K562 (cell line): Measurements from ENCODE around the gene TYRP1. TPM values are rescaled to one million over a fixed set of nuclear protein-coding genes. Genes with fewer than 3 reads are reported as not detected.

Source experiments
- ATAC-seq: fragments of 200-7000 bp; cut with Tn5 transposase; 3 replicates; pipeline ENCODE4 v1.9.1; 2020; ENCODE audit warnings: moderate library complexity
- BruUV-seq: library from RNA; stranded (reverse); fragments of 400-500 nt; replicated peaks from 2 replicates; lab custom pipeline; 2021; lab: Mats Ljungman, UMichigan
- CTCF ChIA-PET: fragments of 300-600 bp; formaldehyde crosslinking; extraction: SDS; loops from one replicate; lab custom pipeline; 2021; ENCODE audit warnings: low intra/inter-chr PET ratio; lab: Yijun Ruan, JAX
- POLR2A ChIA-PET: fragments of 300-600, 350-650 bp; sonication (Branson Sonifier 250); formaldehyde crosslinking; extraction: SDS; loops from one replicate; lab custom pipeline; 2021; ENCODE audit warnings: antibody characterized with exemption, inconsistent platforms; lab: Yijun Ruan, JAX
- DNase-seq, 4 experiments: peaks; one replicate each; pipeline versions ENCODE4 v3.0.0 to v3.0.0-alpha.2; 2011 to 2018; ENCODE audit warnings: low spot score in 3 of 4, mixed read lengths in 3 of 4; ENCODE audit errors: extremely low read depth in 1 of 4
- FAIRE-seq: peaks from 2 replicates; lab custom pipeline; 2011; peaks lifted over from hg19 to GRCh38; lab: Jason Lieb, UNC
- H2AFZ ChIP-seq: 2 replicates; pipeline ENCODE4 v1.6.0; 2011; ENCODE audit warnings: low read depth, low read length, control low read depth, inconsistent platforms
- H3K27ac ChIP-seq: fragments of 200-600 bp; 3 replicates; pipeline ENCODE4 v1.8.0; 2011; ENCODE audit warnings: low read depth, mild to moderate bottlenecking, control low read depth, inconsistent platforms, low read length, moderate library complexity, mixed read lengths; ENCODE audit errors: extremely low read depth
- H3K27me3 ChIP-seq, 2 experiments: fragments of 300-600 bp in 1 of 2; 2 replicates in 1 of 2; 3 replicates in 1 of 2; pipeline versions ENCODE4 v1.6.0 to v1.8.0; 2011; ENCODE audit warnings: inconsistent platforms in 2 of 2, low read length in 2 of 2, mild to moderate bottlenecking in 1 of 2, mixed read lengths in 1 of 2, moderate library complexity in 1 of 2; ENCODE audit not compliant: control insufficient read depth in 2 of 2, insufficient read depth in 2 of 2
- H3K36me3 ChIP-seq: fragments of 300-600 bp; 3 replicates; pipeline ENCODE4 v1.8.0; 2011; ENCODE audit warnings: mild to moderate bottlenecking, low read length, inconsistent platforms; ENCODE audit not compliant: control insufficient read depth, insufficient read depth
- H3K4me1 ChIP-seq, 2 experiments: fragments of 200-600 bp in 1 of 2; replicated peaks in 1 of 2; 2 replicates in 1 of 2; 3 replicates in 1 of 2; pipeline versions ENCODE4 v1.5.1 to v1.8.0; 2011; ENCODE audit warnings: inconsistent platforms in 2 of 2, low read length in 2 of 2, mild to moderate bottlenecking in 1 of 2, mixed read lengths in 1 of 2, moderate library complexity in 1 of 2; ENCODE audit not compliant: control insufficient read depth in 2 of 2, insufficient read depth in 2 of 2
- H3K4me2 ChIP-seq: 2 replicates; pipeline ENCODE4 v1.6.1; 2011; ENCODE audit warnings: low read length, control low read depth, inconsistent platforms, mixed read lengths; ENCODE audit not compliant: insufficient read depth
- H3K4me3 ChIP-seq: fragments of 200-600 bp; sonication (generic), shearing (Covaris generic); 2 replicates; pipeline ENCODE4 v1.5.1; 2016; ENCODE audit warnings: control low read depth, inconsistent platforms
- H3K79me2 ChIP-seq: fragments of 200-600 bp; 3 replicates; pipeline ENCODE4 v1.8.0; 2011; ENCODE audit warnings: low read length, inconsistent platforms; ENCODE audit not compliant: control insufficient read depth, insufficient read depth
- H3K9ac ChIP-seq, 2 experiments: 2 replicates each; pipeline versions ENCODE4 v1.6.0 to v1.6.1; 2011; ENCODE audit warnings: low read depth in 2 of 2, low read length in 2 of 2, control low read depth in 1 of 2, inconsistent platforms in 1 of 2, mild to moderate bottlenecking in 1 of 2, mixed read lengths in 1 of 2; ENCODE audit not compliant: insufficient read depth in 1 of 2
- H3K9me1 ChIP-seq: one replicate; pipeline ENCODE4 v1.6.0; 2011; ENCODE audit warnings: inconsistent platforms, mild to moderate bottlenecking, low read length, moderate library complexity; ENCODE audit not compliant: control insufficient read depth, insufficient read depth
- H3K9me3 ChIP-seq: replicated peaks from 2 replicates; pipeline ENCODE4 v1.5.1; 2011; ENCODE audit warnings: low read depth, low read length, inconsistent platforms; ENCODE audit not compliant: control insufficient read depth, insufficient read depth
- H4K20me1 ChIP-seq: replicated peaks from 2 replicates; pipeline ENCODE4 v1.6.1; 2011; ENCODE audit warnings: low read length, inconsistent platforms, mixed read lengths; ENCODE audit not compliant: control insufficient read depth, insufficient read depth
- ASH1L ChIP-seq: fragments of 450-650 bp; IDR thresholded peaks from 2 replicates; pipeline ENCODE4 v1.6.1; 2018; ENCODE audit warnings: borderline replicate concordance, mild to moderate bottlenecking, low read depth; ENCODE audit not compliant: partially characterized antibody
- CHD4 ChIP-seq: fragments of 200-600 bp; sonication (generic); IDR thresholded peaks from 3 replicates; pipeline ENCODE4 v1.6.1; 2012; ENCODE audit warnings: low read depth, mild to moderate bottlenecking, mixed read lengths, low read length, inconsistent platforms; ENCODE audit not compliant: insufficient read depth, insufficient replicate concordance, poor library complexity, severe bottlenecking
- CTBP1 ChIP-seq: fragments of 450-650 bp; IDR thresholded peaks from 2 replicates; pipeline ENCODE4 v1.6.1; 2016; ENCODE audit warnings: borderline replicate concordance
- ETV5 ChIP-seq: sonication (generic); formaldehyde crosslinking; IDR thresholded peaks from 2 replicates; pipeline ENCODE4 v1.4.0; 2020; ENCODE audit warnings: low read depth, mild to moderate bottlenecking, missing genetic modification reagents
- FOXP1 ChIP-seq: sonication (generic); formaldehyde crosslinking; IDR thresholded peaks from 2 replicates; pipeline ENCODE4 v1.8.0; 2022; ENCODE audit warnings: mild to moderate bottlenecking, missing genetic modification reagents
- NBN ChIP-seq: fragments of 450-650 bp; IDR thresholded peaks from 2 replicates; pipeline ENCODE4 v1.6.1; 2016; ENCODE audit warnings: low read depth, mild to moderate bottlenecking
- POLR2G ChIP-seq: fragments of 200-400 bp; formaldehyde crosslinking; IDR thresholded peaks from 2 replicates; pipeline ENCODE4 v1.6.1; 2017; ENCODE audit warnings: low read depth, mild to moderate bottlenecking, antibody characterized with exemption, low read length, moderate library complexity
- PPARD ChIP-seq: fragments of 250-450 bp; sonication (Bioruptor Pico); IDR thresholded peaks from 2 replicates; pipeline ENCODE4 v1.8.0; 2022; ENCODE audit warnings: inconsistent platforms, mild to moderate bottlenecking, moderate library complexity
- RB1 ChIP-seq: fragments of 450-650 bp; IDR thresholded peaks from 2 replicates; pipeline ENCODE4 v1.6.1; 2017; ENCODE audit warnings: low read depth, mild to moderate bottlenecking
- ZNF121 ChIP-seq: sonication (generic); formaldehyde crosslinking; conservative IDR thresholded peaks from 2 replicates; pipeline ENCODE4 v1.8.0; 2022; ENCODE audit warnings: missing genetic modification reagents
- ZNF253 ChIP-seq: fragments of 250-450 bp; sonication (Bioruptor Pico); conservative IDR thresholded peaks from 2 replicates; pipeline ENCODE4 v1.6.1; 2021; ENCODE audit warnings: mild to moderate bottlenecking
- ZNF316 ChIP-seq: fragments of 450-650 bp; IDR thresholded peaks from 2 replicates; pipeline ENCODE4 v1.6.1; 2016
- WGBS: fragments of 100-300 bp; shearing (Covaris generic); methylation state at CpG from one replicate; pipeline ENCODE4 v1.1.6; 2016; ENCODE audit warnings: low coverage, mixed read lengths; ENCODE audit not compliant: insufficient coverage; ENCODE audit errors: missing lambda C conversion rate; 5-methylcytosine and 5-hydroxymethylcytosine counted together
- in situ Hi-C: fragments of 300-500 bp; cut with MboI; formaldehyde crosslinking; loops from 4 replicates; pipeline ENCODE4 v1.15.0; 2018; ENCODE audit warnings: inconsistent platforms, mixed read lengths
- intact Hi-C: fragments of 100-400 bp; cut with micrococcal nuclease; formaldehyde crosslinking; loops from 2 replicates; pipeline ENCODE4 v1.14.2; 2022
- polyA plus RNA-seq, 8 experiments: library from polyadenylated mRNA; depleted of rRNA in 4 of 8; stranded (reverse) in 5 of 8; unstranded in 3 of 8; fragments of >200 nt; fragmentation: Nextera tagmentation in 2 of 8; fragmentation: Illumina TruSeq in 1 of 8; extraction: Ambion mirVana in 2 of 8; extraction: Trizol in 1 of 8; gene quantifications; 2 replicates each; pipeline versions ENCODE4 v1.2.1 to v1.2.3, GENCODE V29; 2011 to 2014; ENCODE audit warnings: inconsistent platforms in 1 of 8, missing spikeins in 1 of 8
- total RNA-seq, 7 experiments: library from RNA; depleted of rRNA in 6 of 7; stranded (reverse); fragments of >200 nt in 6 of 7; fragmentation: Illumina TruSeq in 2 of 7; extraction: Trizol in 2 of 7; gene quantifications; 2 replicates each; pipeline versions ENCODE4 v1.2.1 to v1.2.3, GENCODE V29; 2011 to 2021; ENCODE audit warnings: low replicate concordance in 1 of 7
- TF ChIP-seq, protein P1 (sequence below): fragments of 250-450 bp; sonication (Bioruptor Pico); IDR thresholded peaks from 2 replicates; pipeline ENCODE4 v1.4.0; 2020; ENCODE audit warnings: borderline replicate concordance

Gene TYRP1
- total and polyA plus RNA-seq, 9 of the 15 experiments (the other 6 are each of a cell fraction or from before 2014, with no cell fraction given): not detected

DNA sequence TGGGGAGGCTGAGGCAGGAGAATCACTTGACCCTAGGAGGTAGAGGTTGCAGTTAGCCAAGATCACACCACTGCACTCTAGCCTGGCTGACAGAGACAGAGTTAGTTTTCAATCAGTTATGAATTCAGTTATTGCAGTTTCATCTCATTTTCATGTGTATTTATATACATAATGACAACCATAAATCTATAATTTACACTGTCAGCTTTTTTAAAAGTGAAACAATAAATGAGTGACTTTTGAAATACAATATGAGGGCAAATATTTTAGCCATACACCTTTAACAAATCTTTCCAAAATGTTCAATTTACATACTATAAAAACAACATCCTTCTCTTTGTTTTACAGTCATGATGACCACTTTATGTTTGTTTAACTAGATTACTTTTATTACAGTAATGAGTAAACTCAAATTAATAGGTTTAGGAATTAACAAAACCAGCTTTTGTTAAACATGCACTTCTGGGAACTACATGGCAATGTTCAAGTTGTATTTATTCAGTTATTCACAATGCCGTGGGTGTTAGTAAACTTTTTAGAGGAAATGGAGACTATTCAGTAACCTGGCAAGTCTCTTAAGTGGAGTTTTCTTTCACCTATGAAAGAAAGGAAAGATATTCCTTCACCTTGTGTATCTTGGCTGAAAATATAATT lies 12.7 kb downstream of the TYRP1 start:
- H3K36me3 ChIP-seq: no peaks in the 10 kb centered on the region
- no peak for DNase-seq
- BruUV-seq: no TSS peak
- FAIRE-seq: no peak
- ATAC-seq: no peak
- H3K4me3 ChIP-seq: no peak overlapping the region
- no peak overlapping the region for H3K27ac ChIP-seq
- H2AFZ ChIP-seq: no peak overlapping the region
- TF ChIP-seq PPARD (no peak), ZNF316 (peak; percentile 37; the same call in 1 of the 2 replicates)
- H3K9ac ChIP-seq: no peak overlapping the region
- H3K9me1 ChIP-seq: no peaks in the 10 kb centered on the region
- no peaks in the 10 kb centered on the region for H3K9me3 ChIP-seq
- H3K4me1 ChIP-seq: no peaks in the 10 kb centered on the region
- ChIA-PET CTCF (no interaction called here), POLR2A (no interaction called here)
- intact Hi-C loops (no loop called here), in situ Hi-C loops (no loop called here)
- H3K27me3 ChIP-seq: no peaks in the 10 kb centered on the region
- no peaks in the 10 kb centered on the region for H3K79me2 ChIP-seq
- no peaks in the 10 kb centered on the region for H4K20me1 ChIP-seq
- WGBS: 0% methylated on average over 1 of the region's 1 CpG
- H3K4me2 ChIP-seq: no peak overlapping the region

DNA sequence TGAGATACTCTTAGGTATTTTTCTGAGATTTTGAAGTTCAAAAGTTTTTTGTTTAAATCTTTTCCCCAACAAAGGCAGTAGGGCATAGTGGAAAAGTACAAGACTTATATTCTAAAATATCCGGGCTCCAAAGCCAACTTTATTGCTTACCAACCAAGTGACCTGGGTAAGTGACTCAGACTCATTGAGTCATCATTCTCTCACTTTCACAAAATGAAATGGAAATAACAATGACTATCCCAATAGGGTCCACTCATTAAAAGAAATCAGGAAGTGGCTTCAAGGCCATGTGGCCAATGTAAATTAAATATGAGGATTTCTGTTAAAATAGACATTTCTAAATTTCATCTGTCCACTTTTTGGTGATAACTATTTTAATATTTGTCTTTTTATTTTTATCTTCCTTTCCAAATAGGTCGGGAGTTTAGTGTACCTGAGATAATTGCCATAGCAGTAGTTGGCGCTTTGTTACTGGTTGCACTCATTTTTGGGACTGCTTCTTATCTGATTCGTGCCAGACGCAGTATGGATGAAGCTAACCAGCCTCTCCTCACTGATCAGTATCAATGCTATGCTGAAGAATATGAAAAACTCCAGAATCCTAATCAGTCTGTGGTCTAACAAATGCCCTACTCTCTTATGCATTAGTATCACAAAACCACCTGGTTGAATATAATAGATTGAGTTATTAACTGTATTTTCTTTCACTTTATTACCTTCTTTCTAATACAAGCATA lies 15.5 kb downstream of the TYRP1 start:
- Histone ChIP-seq H3K27me3 (no peaks in the 10 kb centered on the region), H3K36me3 (no peaks in the 10 kb centered on the region), H3K4me3 (no peak overlapping the region), H3K9me3 (no peaks in the 10 kb centered on the region), H3K4me2 (no peak overlapping the region), H4K20me1 (no peaks in the 10 kb centered on the region), H2AFZ (no peak overlapping the region)
- CTCF ChIA-PET: no interaction called here
- DNase-seq (no peak), FAIRE-seq (no peak)
- intact Hi-C loops: no loop called here
- TF ChIP-seq FOXP1: no peak
- no peak for TF ChIP-seq NBN
- no peak for TF ChIP-seq ETV5 (CRISPR knock-in tag)
- no peak for TF ChIP-seq ZNF253 (CRISPR knock-in tag)
- TF ChIP-seq POLR2G: no peak
- TF ChIP-seq, protein P1, sequence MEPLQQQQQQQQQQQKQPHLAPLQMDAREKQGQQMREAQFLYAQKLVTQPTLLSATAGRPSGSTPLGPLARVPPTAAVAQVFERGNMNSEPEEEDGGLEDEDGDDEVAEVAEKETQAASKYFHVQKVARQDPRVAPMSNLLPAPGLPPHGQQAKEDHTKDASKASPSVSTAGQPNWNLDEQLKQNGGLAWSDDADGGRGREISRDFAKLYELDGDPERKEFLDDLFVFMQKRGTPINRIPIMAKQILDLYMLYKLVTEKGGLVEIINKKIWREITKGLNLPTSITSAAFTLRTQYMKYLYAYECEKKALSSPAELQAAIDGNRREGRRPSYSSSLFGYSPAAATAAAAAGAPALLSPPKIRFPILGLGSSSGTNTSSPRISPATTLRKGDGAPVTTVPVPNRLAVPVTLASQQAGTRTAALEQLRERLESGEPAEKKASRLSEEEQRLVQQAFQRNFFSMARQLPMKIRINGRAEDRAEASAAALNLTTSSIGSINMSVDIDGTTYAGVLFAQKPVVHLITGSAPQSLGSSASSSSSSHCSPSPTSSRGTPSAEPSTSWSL: no peak
- no peak for TF ChIP-seq ZNF121
- TF ChIP-seq CHD4: no peak
- no peak for TF ChIP-seq ASH1L
- no peak for TF ChIP-seq RB1
- TF ChIP-seq CTBP1: no peak
- TF ChIP-seq, all 486 proteins: peak for 0
- no peak for ATAC-seq
- H3K4me1 ChIP-seq: no peaks in the 10 kb centered on the region
- H3K27ac ChIP-seq: no peak overlapping the region
- in situ Hi-C loops: no loop called here
- WGBS: 4% methylated on average over 5 of the region's 5 CpGs
- POLR2A ChIA-PET: interaction anchor here (0.6 kb wide), 1 partner anchor 1529 kb away, joined by 3 read pairs; no protein-coding TSS in a partner anchor
- H3K9ac ChIP-seq: no peak overlapping the region
- H3K79me2 ChIP-seq: no peaks in the 10 kb centered on the region
- H3K9me1 ChIP-seq: no peaks in the 10 kb centered on the region
- BruUV-seq: no TSS peak
